Measurements from ENCODE around the gene BBX. TPM values are rescaled to one million over a fixed set of nuclear protein-coding genes. Genes with fewer than 3 reads are reported as not detected.

BBX gene
- total RNA-seq, 1 experiment from 2014 or later: 45.0 TPM

GRCh38 chr3:107662586-107662985 lies 139.8 kb downstream of the BBX start:
- H3K27me3 Mint-ChIP-seq (ENCODE audit: low read depth): no peaks in the 10 kb centered on the region
- DNase-seq (ENCODE audit: low spot score) (no peak), ATAC-seq (no peak)
- ChIA-PET CTCF (interaction anchor here (1.3 kb wide), 2 partner anchors 13 to 28 kb away, joined by 4 to 6 read pairs; no protein-coding TSS in a partner anchor), POLR2A (no interaction called here)
- TF ChIP-seq SMAD4 (CRISPR knock-in tag; IDR thresholded peaks at IDR 0.05) (no peak), ARID4B (CRISPR knock-in tag; IDR thresholded peaks at IDR 0.05; ENCODE audit: borderline replicate concordance) (no peak), SOX15 (CRISPR knock-in tag; IDR thresholded peaks at IDR 0.05) (no peak), GABPB1 (CRISPR knock-in tag; IDR thresholded peaks at IDR 0.05) (no peak), NR2C2 (CRISPR knock-in tag; IDR thresholded peaks at IDR 0.05) (no peak), EMX1 (CRISPR knock-in tag; IDR thresholded peaks at IDR 0.05) (no peak), HMGA2 (CRISPR knock-in tag; IDR thresholded peaks at IDR 0.05) (no peak), FOXP1 (CRISPR knock-in tag; IDR thresholded peaks at IDR 0.05; ENCODE audit: borderline replicate concordance) (no peak)
- TF ChIP-seq, protein P1, sequence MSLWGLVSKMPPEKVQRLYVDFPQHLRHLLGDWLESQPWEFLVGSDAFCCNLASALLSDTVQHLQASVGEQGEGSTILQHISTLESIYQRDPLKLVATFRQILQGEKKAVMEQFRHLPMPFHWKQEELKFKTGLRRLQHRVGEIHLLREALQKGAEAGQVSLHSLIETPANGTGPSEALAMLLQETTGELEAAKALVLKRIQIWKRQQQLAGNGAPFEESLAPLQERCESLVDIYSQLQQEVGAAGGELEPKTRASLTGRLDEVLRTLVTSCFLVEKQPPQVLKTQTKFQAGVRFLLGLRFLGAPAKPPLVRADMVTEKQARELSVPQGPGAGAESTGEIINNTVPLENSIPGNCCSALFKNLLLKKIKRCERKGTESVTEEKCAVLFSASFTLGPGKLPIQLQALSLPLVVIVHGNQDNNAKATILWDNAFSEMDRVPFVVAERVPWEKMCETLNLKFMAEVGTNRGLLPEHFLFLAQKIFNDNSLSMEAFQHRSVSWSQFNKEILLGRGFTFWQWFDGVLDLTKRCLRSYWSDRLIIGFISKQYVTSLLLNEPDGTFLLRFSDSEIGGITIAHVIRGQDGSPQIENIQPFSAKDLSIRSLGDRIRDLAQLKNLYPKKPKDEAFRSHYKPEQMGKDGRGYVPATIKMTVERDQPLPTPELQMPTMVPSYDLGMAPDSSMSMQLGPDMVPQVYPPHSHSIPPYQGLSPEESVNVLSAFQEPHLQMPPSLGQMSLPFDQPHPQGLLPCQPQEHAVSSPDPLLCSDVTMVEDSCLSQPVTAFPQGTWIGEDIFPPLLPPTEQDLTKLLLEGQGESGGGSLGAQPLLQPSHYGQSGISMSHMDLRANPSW (CRISPR knock-in tag; conservative IDR thresholded peaks at IDR 0.05; ENCODE audit: low read depth): no peak
- TF ChIP-seq, protein P2, sequence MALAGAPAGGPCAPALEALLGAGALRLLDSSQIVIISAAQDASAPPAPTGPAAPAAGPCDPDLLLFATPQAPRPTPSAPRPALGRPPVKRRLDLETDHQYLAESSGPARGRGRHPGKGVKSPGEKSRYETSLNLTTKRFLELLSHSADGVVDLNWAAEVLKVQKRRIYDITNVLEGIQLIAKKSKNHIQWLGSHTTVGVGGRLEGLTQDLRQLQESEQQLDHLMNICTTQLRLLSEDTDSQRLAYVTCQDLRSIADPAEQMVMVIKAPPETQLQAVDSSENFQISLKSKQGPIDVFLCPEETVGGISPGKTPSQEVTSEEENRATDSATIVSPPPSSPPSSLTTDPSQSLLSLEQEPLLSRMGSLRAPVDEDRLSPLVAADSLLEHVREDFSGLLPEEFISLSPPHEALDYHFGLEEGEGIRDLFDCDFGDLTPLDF (CRISPR knock-in tag; IDR thresholded peaks at IDR 0.05): no peak
- no peak overlapping the region for H3K27ac Mint-ChIP-seq
- H3K4me1 Mint-ChIP-seq: peaks cover 51% of the 10 kb centered on the region
- no peaks in the 10 kb centered on the region for H3K36me3 Mint-ChIP-seq
- H3K9me3 Mint-ChIP-seq: no peaks in the 10 kb centered on the region
- no peak overlapping the region for H3K4me3 Mint-ChIP-seq

DNA sequence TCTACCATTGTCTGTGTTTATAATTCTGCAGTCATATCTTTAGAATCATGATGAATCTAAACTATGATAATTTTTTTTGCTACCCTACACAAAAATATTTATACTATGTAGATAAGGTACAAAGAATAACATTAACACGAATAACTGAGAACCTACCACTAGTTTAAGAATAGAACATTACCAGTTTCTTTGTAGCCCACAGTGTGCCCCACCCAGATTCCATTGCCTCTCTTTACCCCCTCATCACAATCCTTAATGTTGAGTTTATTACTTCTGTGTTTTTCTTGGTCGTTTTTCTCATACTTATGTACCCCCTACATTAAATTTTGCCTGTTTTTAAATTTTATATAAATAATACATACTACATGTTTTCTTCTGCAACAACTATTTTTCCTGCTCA lies 140.5 kb downstream of the BBX start:
- no peak for ATAC-seq
- no peak overlapping the region for H3K4me3 Mint-ChIP-seq
- H3K9me3 Mint-ChIP-seq: no peaks in the 10 kb centered on the region
- TF ChIP-seq ETV6 (CRISPR knock-in tag; IDR thresholded peaks at IDR 0.05): no peak
- TF ChIP-seq, protein P3, sequence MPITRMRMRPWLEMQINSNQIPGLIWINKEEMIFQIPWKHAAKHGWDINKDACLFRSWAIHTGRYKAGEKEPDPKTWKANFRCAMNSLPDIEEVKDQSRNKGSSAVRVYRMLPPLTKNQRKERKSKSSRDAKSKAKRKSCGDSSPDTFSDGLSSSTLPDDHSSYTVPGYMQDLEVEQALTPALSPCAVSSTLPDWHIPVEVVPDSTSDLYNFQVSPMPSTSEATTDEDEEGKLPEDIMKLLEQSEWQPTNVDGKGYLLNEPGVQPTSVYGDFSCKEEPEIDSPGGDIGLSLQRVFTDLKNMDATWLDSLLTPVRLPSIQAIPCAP (CRISPR knock-in tag; IDR thresholded peaks at IDR 0.05): no peak
- TF ChIP-seq, protein P4, sequence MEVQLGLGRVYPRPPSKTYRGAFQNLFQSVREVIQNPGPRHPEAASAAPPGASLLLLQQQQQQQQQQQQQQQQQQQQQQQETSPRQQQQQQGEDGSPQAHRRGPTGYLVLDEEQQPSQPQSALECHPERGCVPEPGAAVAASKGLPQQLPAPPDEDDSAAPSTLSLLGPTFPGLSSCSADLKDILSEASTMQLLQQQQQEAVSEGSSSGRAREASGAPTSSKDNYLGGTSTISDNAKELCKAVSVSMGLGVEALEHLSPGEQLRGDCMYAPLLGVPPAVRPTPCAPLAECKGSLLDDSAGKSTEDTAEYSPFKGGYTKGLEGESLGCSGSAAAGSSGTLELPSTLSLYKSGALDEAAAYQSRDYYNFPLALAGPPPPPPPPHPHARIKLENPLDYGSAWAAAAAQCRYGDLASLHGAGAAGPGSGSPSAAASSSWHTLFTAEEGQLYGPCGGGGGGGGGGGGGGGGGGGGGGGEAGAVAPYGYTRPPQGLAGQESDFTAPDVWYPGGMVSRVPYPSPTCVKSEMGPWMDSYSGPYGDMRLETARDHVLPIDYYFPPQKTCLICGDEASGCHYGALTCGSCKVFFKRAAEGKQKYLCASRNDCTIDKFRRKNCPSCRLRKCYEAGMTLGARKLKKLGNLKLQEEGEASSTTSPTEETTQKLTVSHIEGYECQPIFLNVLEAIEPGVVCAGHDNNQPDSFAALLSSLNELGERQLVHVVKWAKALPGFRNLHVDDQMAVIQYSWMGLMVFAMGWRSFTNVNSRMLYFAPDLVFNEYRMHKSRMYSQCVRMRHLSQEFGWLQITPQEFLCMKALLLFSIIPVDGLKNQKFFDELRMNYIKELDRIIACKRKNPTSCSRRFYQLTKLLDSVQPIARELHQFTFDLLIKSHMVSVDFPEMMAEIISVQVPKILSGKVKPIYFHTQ (CRISPR knock-in tag; IDR thresholded peaks at IDR 0.05): no peak
- TF ChIP-seq, protein P5, sequence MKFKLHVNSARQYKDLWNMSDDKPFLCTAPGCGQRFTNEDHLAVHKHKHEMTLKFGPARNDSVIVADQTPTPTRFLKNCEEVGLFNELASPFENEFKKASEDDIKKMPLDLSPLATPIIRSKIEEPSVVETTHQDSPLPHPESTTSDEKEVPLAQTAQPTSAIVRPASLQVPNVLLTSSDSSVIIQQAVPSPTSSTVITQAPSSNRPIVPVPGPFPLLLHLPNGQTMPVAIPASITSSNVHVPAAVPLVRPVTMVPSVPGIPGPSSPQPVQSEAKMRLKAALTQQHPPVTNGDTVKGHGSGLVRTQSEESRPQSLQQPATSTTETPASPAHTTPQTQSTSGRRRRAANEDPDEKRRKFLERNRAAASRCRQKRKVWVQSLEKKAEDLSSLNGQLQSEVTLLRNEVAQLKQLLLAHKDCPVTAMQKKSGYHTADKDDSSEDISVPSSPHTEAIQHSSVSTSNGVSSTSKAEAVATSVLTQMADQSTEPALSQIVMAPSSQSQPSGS (CRISPR knock-in tag; IDR thresholded peaks at IDR 0.05; ENCODE audit: borderline replicate concordance, low read depth): no peak
- no peak for TF ChIP-seq ZNF416 (CRISPR knock-in tag; IDR thresholded peaks at IDR 0.05)
- TF ChIP-seq CDX4 (CRISPR knock-in tag; IDR thresholded peaks at IDR 0.05; ENCODE audit: borderline replicate concordance): no peak
- TF ChIP-seq CBFB (CRISPR knock-in tag; IDR thresholded peaks at IDR 0.05; ENCODE audit: low read depth): no peak
- TF ChIP-seq KAT7 (CRISPR knock-in tag; IDR thresholded peaks at IDR 0.05; ENCODE audit: borderline replicate concordance): no peak
- no peak for DNase-seq (ENCODE audit: low spot score)
- CTCF ChIA-PET: interaction anchor here (1.3 kb wide), 2 partner anchors 13 to 27 kb away, joined by 4 to 6 read pairs; no protein-coding TSS in a partner anchor
- peaks cover 55% of the 10 kb centered on the region for H3K4me1 Mint-ChIP-seq
- no peak overlapping the region for H3K27ac Mint-ChIP-seq
- POLR2A ChIA-PET: no interaction called here
- H3K36me3 Mint-ChIP-seq: no peaks in the 10 kb centered on the region
- no peaks in the 10 kb centered on the region for H3K27me3 Mint-ChIP-seq (ENCODE audit: low read depth)

All from WTC11 (cell line).